SH-SY5Y (cell line): ENCODE measurements around the gene MRPS18A.

Experiments
- GATA2 ChIP-seq: IDR thresholded peaks from 2 replicates; pipeline ENCODE4 v1.6.1; 2011; ENCODE audit warnings: mild to moderate bottlenecking, low read depth, low read length
- GATA3 ChIP-seq: IDR thresholded peaks from 2 replicates; pipeline ENCODE4 v1.6.1; 2011; ENCODE audit warnings: low read depth, mild to moderate bottlenecking, low read length, moderate library complexity

- TF ChIP-seq GATA3 (no peak), GATA2 (no peak)
These were observed 22.2 kb downstream of the MRPS18A start for GRCh38 chr6:43665376-43665775.
